Activated CD4-positive, alpha-beta T cell treated with anti-CD3 and anti-CD28 coated beads, Interleukin-2, amount 50 U/mL, for 24 hours (primary cell): Measurements from ENCODE around the gene AXIN1.

Experiments used
- DNase-seq, 2 donors: peaks; one replicate each; pipeline ENCODE4 v3.0.0-alpha.2; 2020; ENCODE audit warnings: low read depth in 1 of 2, low spot score in 1 of 2

Gene AXIN1

DNA sequence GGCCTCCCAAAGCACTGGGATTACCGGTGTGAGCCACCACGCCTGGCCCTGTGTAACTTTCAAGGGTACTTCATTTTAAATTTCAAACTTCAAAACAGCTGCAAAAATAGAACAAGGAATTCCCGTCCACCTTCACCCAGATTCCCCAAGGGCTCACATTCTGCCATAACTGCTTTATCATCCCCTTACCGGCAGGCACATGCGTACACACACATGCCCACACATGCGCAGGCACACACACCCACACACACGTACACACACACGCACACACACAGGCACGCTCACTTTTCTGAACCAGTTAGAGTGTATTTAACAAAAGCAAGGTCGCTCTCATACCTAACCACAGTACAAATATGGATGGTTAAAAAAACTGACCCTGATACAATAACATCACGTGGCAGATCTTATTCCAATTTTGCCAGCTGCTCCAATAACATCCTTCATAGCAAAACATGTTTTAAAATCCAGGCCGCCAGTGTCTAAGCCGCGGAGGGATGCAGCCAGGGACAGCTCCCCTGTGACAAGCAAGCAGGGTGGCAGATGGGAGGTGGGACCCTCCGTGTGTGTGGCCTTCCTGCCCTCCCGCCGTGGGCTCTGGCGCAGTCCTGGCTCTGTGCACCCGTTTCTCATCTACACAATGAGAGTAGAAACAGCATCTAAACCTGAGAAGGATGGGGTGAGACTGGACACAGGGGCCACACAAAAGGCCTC is 46.5 kb downstream of the AXIN1 start:
- no peak for DNase-seq

- no peak for DNase-seq
These were observed 48.6 kb downstream of the AXIN1 start for GRCh38 chr16:303760-304505.

GRCh38 chr16:301950-302349 is 50.6 kb downstream of the AXIN1 start:
- DNase-seq: no peak

GRCh38 chr16:301235-301634 is 51.3 kb downstream of the AXIN1 start:
- DNase-seq: no peak

GRCh38 chr16:297832-298231 is 54.7 kb downstream of the AXIN1 start:
- DNase-seq: no peak

DNA sequence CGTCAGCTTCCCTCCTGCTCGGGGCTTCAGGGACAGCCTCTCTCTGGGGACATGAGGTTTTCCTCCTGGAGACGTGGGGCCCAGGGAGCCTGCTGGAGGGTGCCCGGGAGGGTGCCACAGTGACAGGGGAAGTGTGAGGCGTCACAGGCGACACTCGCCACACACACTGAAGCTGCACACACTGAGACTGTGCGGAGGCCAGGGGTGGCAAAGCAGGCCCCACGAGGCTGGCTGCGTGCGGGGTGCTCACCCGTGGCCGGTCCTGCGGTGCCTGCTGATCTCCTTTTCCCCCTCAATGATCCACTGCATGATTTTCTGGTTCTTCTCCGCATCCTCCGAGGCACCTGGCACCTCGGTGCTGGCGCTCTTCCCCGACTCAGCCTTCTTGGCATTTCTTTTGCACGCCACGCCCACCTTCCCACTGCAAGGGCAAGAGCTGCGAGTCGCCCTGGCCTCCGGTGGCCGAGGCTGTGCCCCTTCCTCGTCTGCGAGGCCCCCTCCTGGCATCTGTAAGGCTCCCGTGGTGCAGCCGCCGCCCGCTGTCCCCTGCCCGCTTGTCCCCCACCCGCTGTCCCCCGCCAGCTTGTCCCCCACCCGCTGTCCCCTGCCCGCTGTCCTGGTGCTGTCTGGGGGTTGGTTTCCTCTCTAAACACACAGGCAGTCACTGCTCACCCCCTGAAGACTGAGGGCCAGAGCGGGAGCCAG is 55.6 kb downstream of the AXIN1 start:
- no peak for DNase-seq

GRCh38 chr16:296276-296675 is 56.2 kb downstream of the AXIN1 start:
- DNase-seq: no peak

GRCh38 chr16:293043-293775 is 59.3 kb downstream of the AXIN1 start:
- DNase-seq: no peak

DNA sequence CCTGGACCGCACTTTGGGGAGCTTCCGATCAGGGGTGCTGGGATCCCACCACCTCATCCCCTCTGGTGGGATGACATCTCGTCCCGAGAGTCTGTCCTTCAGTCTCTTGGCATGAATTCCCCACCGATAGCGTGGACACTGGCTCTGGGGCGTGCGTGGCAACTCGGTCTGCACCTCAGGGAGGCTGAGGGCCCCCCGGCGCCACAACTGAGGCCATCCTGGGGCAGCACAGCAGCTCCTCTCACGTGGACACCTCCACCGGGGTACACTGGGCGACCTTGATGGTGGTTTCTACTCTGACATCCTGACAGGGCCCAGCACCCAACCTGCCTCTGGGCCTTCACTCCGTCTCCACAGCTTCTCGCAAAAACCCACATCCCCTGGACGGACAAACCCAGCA is 61.0 kb downstream of the AXIN1 start:
- DNase-seq: no peak

DNA sequence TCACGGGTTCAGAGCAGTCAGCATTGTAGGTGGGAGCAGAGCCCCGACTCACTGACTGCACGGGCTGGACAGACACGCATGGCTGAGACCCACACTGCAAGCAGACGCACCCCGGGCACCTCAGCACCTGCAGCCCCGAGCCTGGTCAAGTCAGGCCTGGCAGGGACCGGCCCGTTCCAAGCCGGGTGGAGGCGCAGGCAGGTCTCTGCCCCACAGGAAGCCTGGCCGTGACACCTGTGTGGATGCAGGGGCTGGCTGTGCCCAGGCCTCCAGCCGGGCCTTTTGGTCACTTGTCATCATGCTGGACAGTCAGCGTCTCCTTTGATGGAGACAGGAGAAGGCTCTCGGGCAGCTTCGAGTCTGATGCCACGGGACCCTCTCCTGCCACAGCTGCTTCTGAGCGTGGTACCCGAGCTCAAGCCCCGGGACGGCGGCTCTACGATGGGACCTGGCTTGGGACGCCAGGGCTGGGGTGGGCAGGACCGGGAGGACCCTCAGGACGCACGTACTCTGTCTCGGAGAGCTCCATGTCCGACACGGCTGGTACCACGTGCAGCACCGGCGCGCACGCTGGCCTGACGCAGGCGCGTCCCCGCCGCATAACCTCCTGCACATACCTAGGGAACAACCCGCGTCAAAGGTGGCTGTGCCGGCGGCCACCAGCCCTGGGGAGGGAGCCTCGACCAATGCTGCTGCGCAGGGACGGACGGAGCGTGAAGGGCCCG is 61.7 kb downstream of the AXIN1 start:
- DNase-seq: no peak

- no peak for DNase-seq
These were observed 62.4 kb downstream of the AXIN1 start for GRCh38 chr16:290015-290680.

GRCh38 chr16:289395-289997 is 63.0 kb downstream of the AXIN1 start:
- no peak for DNase-seq

DNA sequence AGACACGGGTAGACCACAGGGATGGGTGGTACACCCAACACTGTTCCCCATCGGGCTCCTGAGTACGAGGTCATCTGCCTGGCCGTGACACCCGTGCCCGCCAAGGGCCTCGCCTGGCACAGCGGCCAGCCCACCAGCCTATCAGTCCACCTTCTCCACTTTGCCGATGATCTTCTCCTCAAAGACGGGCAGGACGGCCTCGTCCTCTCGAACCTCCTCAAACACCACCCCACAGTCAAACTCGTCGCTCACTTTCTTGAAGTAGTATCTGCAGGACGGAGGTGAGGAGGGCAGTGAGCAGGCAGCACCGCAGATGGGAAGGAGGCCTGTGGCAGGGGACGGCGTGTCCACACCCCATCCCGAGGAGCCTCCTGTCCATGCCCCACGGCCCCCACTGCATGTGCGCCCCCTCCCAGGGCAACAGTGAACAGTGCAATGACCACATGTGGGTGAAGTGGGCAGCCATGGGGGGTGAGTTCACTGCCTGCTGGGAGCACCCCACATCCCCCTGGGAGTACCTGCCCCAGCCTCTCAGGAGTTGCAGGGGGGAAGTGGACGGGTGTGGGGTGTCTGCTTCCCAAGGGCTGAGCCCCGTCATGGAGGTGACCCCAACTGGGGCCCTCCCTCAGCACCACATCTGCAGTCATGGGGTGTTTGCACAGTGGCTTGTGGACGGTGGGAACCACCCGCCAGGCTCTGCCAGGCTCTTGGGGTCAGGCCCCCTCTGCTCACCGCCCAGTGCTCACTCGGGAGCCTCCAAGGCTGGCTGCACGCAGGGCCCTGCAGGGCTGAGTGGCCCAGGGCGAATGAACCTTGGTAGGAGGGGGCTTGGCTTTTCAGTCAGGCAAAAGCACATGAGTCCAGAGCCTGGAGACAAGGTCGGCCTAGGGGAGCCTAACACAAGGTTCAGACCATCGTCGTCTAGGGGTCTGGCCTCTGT is 64.3 kb downstream of the AXIN1 start:
- DNase-seq: no peak

DNA sequence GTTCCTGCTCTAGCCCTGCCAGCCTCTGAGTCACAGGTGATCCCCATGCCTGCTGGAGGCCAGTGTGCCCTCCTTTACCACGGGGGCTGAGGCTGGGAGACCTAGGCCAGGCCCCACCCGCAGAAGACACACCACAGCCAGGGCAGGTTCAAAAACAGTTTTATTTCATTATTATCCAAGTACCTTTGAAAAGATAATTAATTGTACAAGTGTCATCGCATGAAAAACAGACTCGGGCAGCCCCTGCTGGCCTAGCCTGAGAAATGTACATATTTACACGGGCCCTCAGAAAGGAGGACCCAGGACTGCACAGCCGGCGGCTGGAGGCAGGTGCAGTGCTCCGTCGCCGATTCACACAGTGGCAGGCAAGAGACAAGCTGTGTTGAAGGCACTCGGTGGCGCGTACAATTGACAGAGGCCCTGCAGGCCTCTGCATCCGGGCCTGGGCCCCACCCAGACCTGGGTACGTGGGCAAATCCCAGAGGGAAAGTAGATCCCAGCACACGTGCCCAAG is 65.2 kb downstream of the AXIN1 start:
- DNase-seq: no peak

GRCh38 chr16:286491-287297 is 65.8 kb downstream of the AXIN1 start:
- DNase-seq: no peak

DNA sequence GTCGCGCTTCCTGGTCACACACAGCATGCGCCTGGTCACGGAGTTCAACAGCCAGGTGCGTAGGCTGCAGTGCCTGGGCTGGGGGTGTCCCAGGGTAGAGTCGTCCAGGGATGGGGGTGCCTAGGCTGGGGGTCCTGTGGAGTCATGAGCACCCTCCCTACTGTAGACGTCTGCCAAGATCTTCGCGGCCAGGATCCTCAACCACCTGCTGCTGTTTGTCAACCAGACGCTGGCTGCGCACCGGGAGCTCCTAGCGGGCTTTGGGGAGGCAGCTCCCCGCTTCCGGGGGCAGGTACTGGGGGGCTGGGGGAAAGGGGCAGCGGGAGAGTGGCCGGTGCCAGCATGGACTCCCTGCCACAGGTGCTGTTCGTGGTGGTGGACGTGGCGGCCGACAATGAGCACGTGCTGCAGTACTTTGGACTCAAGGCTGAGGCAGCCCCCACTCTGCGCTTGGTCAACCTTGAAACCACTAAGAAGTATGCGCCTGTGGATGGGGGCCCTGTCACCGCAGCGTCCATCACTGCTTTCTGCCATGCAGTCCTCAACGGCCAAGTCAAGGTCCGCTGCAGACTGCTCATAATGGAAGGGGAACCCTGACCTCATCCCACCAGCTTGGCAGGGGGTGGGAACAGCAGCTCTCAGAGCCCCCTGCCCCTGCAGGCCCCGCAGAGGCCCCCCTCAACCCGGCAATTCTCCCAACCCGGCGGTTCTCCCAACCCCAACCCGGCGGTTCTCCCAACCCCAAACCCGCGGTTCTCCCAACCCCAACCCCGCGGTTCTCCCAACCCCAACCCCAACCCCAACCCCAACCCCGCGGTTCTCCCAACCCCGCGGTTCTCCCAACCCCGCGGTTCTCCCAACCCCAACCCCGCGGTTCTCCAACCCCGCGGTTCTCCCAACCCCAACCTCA is 67.1 kb downstream of the AXIN1 start:
- no peak for DNase-seq
